ENCODE measurements around the gene RNF112.
"Not testable (repeated sequence)": the region's sequence is repeated elsewhere in the genome, so short reads cannot be mapped to it uniquely, and the experiment has no call there.

Gene RNF112

DNA sequence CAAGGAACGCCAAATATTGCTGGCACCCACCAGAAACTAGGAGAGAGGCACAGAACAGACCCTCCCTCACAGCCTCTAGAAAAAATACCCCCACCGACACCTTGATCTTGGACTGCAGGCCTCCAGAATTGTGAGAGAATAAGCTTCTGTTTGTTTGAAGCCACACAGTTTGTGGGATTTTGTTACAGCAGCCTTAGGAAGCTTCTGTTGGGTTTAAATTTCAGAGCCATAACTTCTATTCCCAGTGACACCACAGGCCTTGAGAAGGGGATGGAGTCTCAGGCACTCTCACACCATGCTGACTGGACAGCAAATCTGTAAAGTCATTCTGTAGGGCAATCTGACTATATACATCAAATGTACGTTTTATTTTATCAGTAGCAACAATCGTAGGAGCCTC lies 38.6 kb downstream of the RNF112 start:
- DNase-seq: no peak

DNA sequence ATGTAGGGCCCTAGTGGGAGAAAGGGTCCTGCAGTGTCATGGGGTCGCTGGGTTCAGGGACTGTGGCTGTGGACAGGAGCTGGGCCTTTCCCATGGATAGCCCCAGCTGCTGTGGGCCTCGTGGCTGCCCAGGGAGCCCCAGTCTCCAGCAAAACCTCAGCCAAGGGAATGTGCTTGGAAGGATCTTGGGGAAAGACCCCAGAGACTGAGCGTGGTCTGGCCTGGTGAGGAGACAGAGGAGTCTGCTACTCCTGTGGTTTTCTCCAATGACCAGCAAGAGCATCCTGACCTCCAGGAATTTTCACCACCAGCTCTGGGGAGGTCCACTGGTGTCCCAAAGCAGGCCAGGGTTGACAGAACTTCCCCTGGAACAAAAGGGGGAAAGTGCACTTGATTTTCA lies 42.3 kb downstream of the RNF112 start:
- no peak for DNase-seq

DNA sequence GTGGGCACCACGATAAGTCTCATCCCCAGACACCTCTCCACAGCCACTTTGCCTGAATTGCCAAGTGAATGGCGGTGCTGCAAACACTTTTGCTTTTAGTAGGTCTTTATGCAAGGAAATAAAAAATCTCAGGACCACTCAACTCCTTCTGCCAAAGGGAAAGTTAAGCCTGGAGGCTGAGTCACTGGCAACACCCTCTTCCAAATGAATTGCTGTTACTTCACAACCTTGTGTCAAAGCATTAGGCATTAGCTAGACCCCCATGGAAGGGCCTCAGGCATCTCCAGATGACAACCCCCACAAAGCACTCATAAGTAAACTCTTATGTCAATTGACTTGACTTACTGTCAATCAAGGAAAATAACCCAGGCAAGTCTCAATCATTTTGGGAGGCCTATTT lies 43.0 kb downstream of the RNF112 start:
- no peak for DNase-seq

DNA sequence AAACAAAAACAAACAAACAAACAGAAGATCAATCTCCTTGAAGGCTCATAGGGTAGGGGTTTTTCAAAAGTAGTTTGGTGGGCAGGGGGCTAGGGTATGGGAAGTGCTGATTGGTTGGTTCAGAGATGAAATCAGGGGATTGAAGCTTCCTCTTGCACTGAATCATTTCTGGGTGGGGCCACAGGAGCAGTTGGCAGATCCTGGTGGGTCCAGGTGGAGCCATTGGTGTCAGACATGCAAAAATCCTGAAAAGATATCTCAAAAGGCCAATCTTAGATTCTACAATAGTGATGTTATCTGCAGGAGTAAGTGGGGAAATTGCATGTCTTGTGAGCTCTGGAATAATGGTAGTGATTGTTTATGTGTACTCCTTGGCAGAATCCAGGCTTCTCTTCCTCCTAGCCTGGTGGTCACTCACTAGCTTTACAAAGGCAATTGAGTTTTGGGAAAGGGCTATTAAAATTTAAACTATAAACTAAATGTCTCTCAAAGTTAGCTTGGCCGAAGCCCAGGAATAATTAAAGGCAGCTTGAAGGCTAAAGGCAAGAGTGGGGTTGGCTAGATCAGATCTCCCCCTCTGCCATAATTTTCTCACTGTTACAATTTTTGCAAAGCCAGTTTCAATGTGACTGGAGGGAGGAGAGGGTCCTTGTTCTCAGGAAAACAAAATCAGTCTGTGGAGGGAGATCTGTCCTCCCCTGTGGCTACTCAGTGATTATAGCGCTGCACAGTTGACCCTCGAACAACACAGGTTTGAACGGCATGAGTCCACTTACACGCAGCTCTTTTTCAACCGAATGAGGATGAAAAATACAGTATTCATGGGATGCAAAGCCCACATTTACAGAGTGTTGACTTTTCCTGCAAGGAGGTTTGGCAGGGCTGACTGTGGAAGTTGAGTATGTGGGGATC lies 45.2 kb downstream of the RNF112 start:
- DNase-seq: no peak

DNA sequence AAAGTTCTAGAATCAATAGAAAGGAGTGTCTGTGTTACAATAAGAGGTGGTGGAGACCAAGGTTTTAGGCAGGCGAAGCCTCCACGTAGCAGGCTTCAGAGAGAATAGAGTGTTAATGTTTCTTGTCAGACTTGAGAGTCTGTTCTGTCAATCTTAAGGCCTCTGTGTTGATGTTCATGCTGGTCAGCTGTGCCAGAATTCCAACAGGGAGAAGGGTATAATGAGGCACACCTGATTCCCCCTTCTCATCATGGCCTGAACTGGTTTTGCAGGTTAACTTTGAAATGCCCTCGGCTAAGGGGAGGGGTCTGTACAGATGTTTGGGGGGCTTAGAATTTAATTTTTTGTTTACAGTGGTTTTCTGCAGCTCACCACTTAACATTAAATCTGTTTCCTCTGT lies 46.0 kb downstream of the RNF112 start:
- no peak for DNase-seq

DNA sequence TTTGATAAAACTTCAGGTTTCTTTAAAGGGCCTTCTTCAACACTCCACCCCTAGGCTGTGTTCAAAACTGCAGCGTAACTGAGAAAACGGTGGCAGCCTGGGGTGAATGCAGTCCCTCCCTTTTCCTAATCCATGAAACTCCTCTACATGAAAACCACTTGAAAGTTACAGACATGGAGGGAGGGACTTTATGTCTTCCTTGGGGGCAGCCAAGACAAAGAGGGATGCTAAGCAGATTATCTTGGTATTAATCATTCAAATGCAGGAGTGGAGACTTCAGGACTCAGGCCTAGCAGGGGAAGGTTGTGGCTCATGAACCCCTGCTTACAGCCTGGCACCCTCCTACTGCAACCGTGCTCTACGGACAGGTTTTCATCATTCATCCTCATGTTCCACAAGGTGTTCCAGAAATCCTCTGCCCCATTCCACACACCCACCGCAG lies 46.8 kb downstream of the RNF112 start:
- DNase-seq: no peak

DNA sequence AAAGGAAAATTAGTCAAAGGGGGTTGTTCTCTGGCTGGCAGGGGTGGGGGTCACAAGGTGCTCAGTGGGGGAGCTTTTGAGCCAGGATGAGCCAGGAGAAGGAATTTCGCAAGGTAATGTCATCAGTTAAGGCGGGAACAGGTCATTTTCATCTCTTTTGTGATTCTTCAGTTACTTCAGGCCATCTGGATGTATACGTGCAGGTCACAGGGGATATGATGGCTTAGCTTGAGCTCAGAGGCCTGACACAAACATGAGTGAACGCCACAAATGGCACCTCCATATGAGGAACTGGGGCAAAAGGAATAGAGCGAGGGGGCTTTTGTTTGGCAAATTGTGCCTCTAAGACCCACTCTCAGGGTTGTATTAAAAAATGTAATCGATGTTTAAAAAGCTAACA lies 47.4 kb downstream of the RNF112 start:
- not testable (repeated sequence) for DNase-seq

DNA sequence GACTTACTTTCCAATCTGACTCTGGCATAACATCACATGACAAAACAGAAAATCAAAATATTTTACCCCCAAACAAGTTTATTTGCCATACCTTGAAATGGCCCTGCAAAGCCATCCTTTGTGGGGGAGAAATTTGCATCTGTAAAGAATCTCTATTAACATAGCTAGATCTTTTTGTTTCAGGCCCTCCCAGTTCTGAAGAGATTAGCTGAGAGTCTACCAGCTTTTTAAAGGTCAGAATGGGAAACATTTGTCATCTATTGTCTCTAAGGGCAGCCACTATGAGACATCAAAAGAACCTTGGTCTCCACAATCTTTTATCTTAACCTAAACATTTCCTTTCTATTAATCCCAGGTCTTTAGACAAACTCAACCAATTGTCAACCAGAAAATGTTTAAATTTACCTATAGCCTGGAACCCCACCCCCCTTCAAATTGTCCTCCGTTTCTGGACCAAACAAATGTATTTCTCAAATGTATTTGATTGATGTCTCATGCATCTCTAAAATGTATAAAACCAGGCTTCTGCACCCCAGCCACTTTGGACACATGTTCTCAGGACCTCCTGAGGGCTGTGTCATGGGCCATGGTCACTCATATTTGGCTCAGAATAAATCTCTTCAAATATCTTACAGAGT lies 48.1 kb downstream of the RNF112 start:
- not testable (repeated sequence) for DNase-seq

DNA sequence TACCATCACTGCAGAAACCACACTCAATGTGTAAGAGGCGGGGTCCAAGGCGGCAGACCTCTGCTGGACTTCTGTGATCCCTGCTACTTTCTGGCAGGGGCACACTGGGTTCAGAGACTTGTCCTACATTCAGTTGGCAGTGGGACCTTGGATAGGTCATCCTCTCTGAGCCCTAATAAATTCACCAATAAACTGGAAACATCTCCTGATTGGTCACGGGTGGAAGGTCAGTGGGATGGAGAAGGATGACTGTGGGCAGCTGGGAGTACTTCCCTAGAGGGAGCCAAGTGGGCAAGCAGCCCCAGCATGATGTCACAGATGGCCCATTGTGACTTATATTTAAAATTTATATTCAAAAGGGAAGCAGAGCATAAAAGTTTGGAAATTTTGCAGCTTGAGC lies 49.7 kb downstream of the RNF112 start:
- DNase-seq: peak; percentile 65

DNA sequence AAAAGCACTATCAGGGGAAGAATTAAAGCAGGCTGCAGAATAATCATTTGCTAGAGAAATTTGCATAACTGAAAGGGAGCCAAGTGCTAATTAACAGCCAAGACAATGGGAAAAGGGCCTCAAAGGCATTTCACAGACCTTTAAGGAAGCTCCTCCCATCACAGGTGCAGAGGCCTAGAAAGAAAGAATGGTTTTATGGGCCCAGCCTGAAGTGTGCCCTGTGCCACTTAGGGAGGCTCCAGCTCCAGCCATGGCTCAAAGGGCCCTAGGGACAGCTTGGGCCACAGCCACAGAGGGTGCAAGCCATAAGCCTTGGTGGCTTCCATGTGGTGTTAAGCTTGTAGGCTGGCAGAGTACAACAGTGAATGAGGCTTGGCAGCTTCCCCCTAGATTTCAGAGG lies 50.1 kb downstream of the RNF112 start:
- no peak for DNase-seq

DNA sequence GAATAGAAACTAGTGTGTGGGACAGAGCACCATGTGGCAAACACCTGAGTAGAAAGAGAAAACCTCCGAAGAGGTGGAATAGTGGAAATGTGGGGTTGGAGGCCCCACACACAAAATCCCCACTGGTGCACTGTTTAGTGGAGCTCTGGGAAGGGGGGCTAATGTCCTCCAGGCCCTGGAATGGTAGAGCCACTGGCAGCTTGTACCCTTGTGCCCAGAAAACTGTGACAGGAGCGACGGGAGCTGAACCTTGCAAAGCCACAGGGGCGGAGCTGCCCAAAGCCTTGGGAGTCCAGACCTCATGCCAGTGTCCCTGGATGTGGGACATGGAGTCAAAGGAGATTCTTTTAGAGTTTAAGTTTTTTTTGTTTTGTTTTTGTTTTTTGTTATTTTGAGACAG lies 50.6 kb downstream of the RNF112 start:
- DNase-seq: no peak

DNA sequence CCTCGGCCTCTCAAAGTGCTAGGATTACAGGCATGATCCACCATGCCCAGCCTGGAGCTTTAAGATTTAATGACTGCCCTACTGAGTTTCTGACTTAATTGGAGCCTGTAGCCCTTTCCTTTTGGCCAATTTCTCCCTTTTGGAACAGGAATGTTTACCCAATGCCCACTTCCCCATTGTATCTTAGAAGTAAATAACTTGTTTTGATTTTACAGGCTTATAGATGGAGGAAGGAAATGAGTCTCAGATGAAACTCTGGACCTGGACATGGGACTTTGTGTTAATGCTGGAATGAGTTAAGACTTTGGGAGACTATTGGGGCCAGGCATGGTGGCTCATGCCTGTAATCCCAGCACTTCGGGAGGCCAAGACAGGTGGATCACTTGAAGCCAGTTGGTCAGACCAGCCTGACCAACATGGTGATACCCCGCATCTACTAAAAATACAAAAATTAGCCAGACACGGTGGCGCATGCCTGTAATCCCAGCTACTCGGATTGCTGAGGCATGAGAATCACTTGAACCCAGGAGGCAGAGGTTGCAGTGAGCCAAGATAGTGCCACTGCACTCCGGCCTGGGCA lies 51.5 kb downstream of the RNF112 start:
- peak; percentile 51 for DNase-seq

DNA sequence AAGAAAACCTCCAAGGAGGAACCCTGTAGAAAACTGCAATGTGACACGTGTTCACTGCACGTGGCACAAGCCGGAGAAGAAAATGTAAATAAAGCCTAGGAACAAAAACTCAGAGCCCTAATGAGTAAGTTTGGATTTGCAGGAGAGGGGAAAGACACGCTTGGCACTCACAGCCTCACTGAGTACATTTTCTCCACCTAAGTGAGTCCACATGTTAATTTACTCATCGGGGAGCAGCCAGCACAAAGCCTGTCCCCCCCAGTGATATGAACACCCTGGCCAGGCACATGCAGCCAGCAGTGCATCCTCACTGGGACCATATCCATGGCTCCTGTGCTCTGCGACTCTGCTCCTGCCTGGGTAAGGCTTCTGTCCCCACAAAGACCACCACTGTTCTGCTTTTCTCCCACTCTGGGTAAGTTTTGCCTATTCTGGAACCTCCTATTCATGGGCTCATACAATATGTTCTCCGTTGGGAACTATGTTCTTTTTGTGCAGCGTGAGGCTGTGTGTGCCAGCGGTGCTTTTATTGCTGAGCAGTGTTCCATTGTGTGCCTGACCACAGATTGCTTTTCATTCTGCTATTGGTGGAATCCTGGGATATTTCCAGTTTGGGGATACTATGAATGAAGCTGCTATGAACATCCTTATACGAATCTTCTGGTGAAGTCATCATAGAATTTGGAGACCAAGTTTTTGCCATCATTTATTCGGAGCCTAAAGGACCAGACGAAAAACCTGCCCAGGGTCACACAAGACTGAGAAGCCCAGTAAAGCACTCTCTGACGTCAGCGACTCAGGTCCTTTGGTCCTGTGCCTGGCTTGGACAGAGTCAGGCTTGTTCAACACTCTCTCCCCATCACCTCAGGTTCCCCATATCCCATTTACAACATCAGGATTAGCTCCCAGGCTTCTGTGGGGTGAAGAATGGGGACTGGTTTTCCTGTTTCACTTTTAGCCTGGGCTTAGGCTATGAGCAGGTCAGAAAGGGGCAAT lies 53.3 kb downstream of the RNF112 start:
- peak; percentile 25 for DNase-seq
